ENCODE measurements around the gene CELF2.

The CELF2 gene

GRCh38 chr10:11013836-11014235 is 3.8 kb upstream of the CELF2 start (continued):
- TF ChIP-seq ZFP30 (CRISPR knock-in tag; IDR thresholded peaks at IDR 0.05) (no peak), TCF4 (CRISPR knock-in tag; IDR thresholded peaks at IDR 0.05; ENCODE audit: borderline replicate concordance) (no peak), CSDC2 (CRISPR knock-in tag; IDR thresholded peaks at IDR 0.05) (no peak), ESRRG (CRISPR knock-in tag; IDR thresholded peaks at IDR 0.05) (no peak), ZNF70 (CRISPR knock-in tag; IDR thresholded peaks at IDR 0.05) (no peak), ZNF565 (CRISPR knock-in tag; conservative IDR thresholded peaks at IDR 0.05; ENCODE audit: low read depth) (no peak)

GRCh38 chr10:11014671-11015445 is 2.8 kb upstream of the CELF2 start:
- no peak for ATAC-seq
- TF ChIP-seq RARB (CRISPR knock-in tag; IDR thresholded peaks at IDR 0.05) (no peak), ISL1 (CRISPR knock-in tag; IDR thresholded peaks at IDR 0.05) (no peak), ESRRG (CRISPR knock-in tag; IDR thresholded peaks at IDR 0.05) (no peak)

- TF ChIP-seq ZFP30 (CRISPR knock-in tag; IDR thresholded peaks at IDR 0.05) (no peak), ISL1 (CRISPR knock-in tag; IDR thresholded peaks at IDR 0.05) (no peak), OSR1 (CRISPR knock-in tag; IDR thresholded peaks at IDR 0.05) (no peak), ZNF565 (CRISPR knock-in tag; conservative IDR thresholded peaks at IDR 0.05; ENCODE audit: low read depth) (no peak), SNAI2 (CRISPR knock-in tag; IDR thresholded peaks at IDR 0.05) (no peak)
These were observed 2.2 kb upstream of the CELF2 start for GRCh38 chr10:11015446-11015934.

GRCh38 chr10:11017000-11017569 is 587 bp upstream of the CELF2 start:
- no peak for ATAC-seq
- no peak for TF ChIP-seq ZFP30 (CRISPR knock-in tag; IDR thresholded peaks at IDR 0.05)
- no peak for TF ChIP-seq RARB (CRISPR knock-in tag; IDR thresholded peaks at IDR 0.05)
- TF ChIP-seq ZNF565 (CRISPR knock-in tag; conservative IDR thresholded peaks at IDR 0.05; ENCODE audit: low read depth), result no peak
- no peak for TF ChIP-seq ISL1 (CRISPR knock-in tag; IDR thresholded peaks at IDR 0.05)
- no peak for TF ChIP-seq OSR1 (CRISPR knock-in tag; IDR thresholded peaks at IDR 0.05)
- no peak for TF ChIP-seq CSDC2 (CRISPR knock-in tag; IDR thresholded peaks at IDR 0.05)
- TF ChIP-seq ARNTL (CRISPR knock-in tag; IDR thresholded peaks at IDR 0.05; ENCODE audit: borderline replicate concordance, low read depth), result no peak
- no peak for TF ChIP-seq ESRRG (CRISPR knock-in tag; IDR thresholded peaks at IDR 0.05)
- TF ChIP-seq ZNF8 (CRISPR knock-in tag; IDR thresholded peaks at IDR 0.05), result no peak

More at GRCh38 chr10:11015446-11015934, 2.2 kb upstream of the CELF2 start:
- no peak for ATAC-seq

GRCh38 chr10:11018432-11018841 is 765 bp downstream of the CELF2 start:
- TF ChIP-seq GLIS3 (CRISPR knock-in tag; IDR thresholded peaks at IDR 0.05), result no peak
- TF ChIP-seq ESRRG (CRISPR knock-in tag; IDR thresholded peaks at IDR 0.05), result no peak
- no peak for TF ChIP-seq TCF4 (CRISPR knock-in tag; IDR thresholded peaks at IDR 0.05; ENCODE audit: borderline replicate concordance)
- no peak for TF ChIP-seq ZC3H10 (CRISPR knock-in tag; IDR thresholded peaks at IDR 0.05)
- TF ChIP-seq ZFP30 (CRISPR knock-in tag; IDR thresholded peaks at IDR 0.05), result no peak
- TF ChIP-seq TSHZ2 (CRISPR knock-in tag; IDR thresholded peaks at IDR 0.05), result no peak
- TF ChIP-seq ZNF8 (CRISPR knock-in tag; IDR thresholded peaks at IDR 0.05), result no peak
- no peak for TF ChIP-seq CSRNP3 (CRISPR knock-in tag; IDR thresholded peaks at IDR 0.05)
- TF ChIP-seq ARNTL (CRISPR knock-in tag; IDR thresholded peaks at IDR 0.05; ENCODE audit: borderline replicate concordance, low read depth), result no peak
- no peak for TF ChIP-seq RARB (CRISPR knock-in tag; IDR thresholded peaks at IDR 0.05)
- TF ChIP-seq OSR1 (CRISPR knock-in tag; IDR thresholded peaks at IDR 0.05), result no peak
- ATAC-seq, result no peak

- no peak for ATAC-seq
- TF ChIP-seq ZNF70 (CRISPR knock-in tag; IDR thresholded peaks at IDR 0.05) (no peak), ESRRG (CRISPR knock-in tag; IDR thresholded peaks at IDR 0.05) (no peak), ZFP30 (CRISPR knock-in tag; IDR thresholded peaks at IDR 0.05) (no peak), ZNF565 (CRISPR knock-in tag; conservative IDR thresholded peaks at IDR 0.05; ENCODE audit: low read depth) (no peak), TSHZ2 (CRISPR knock-in tag; IDR thresholded peaks at IDR 0.05) (no peak), PPARA (CRISPR knock-in tag; IDR thresholded peaks at IDR 0.05; ENCODE audit: borderline replicate concordance) (no peak), ZC3H10 (CRISPR knock-in tag; IDR thresholded peaks at IDR 0.05) (no peak), GLIS3 (CRISPR knock-in tag; IDR thresholded peaks at IDR 0.05) (no peak), CREB5 (CRISPR knock-in tag; IDR thresholded peaks at IDR 0.05; ENCODE audit: low read depth) (no peak), ZNF8 (CRISPR knock-in tag; IDR thresholded peaks at IDR 0.05) (no peak), SNAI2 (CRISPR knock-in tag; IDR thresholded peaks at IDR 0.05) (no peak), RARB (CRISPR knock-in tag; IDR thresholded peaks at IDR 0.05) (no peak), ZFP3 (CRISPR knock-in tag; IDR thresholded peaks at IDR 0.05) (no peak), CSDC2 (CRISPR knock-in tag; IDR thresholded peaks at IDR 0.05) (no peak)
These were observed 1.4 kb downstream of the CELF2 start for GRCh38 chr10:11018855-11019631.

Measured in SK-N-SH treated with all-trans-retinoic acid at 6 μM for 48 hours (cell line).